ENCODE results near the gene PRTG.

The PRTG gene

DNA sequence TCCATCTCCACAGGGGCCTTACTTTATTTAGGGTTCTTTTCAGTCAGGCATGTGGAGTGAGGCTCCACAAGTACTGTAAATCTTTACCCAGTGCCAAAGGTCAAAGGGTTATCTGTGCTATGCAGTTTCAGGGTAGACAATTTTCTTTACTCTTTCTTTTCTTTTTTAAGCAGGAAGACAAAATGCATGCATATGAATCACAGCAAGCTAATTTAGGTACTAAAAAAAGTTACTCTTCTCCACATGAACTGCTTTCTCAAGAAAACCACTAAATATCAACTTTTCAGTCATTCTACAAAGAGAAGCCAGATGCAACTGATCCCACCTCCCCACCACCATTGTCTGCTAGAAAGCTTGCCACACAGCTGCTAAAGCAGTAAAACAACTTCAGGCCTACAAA, 81.5 kb downstream of the PRTG start:
- TF ChIP-seq, protein P1, sequence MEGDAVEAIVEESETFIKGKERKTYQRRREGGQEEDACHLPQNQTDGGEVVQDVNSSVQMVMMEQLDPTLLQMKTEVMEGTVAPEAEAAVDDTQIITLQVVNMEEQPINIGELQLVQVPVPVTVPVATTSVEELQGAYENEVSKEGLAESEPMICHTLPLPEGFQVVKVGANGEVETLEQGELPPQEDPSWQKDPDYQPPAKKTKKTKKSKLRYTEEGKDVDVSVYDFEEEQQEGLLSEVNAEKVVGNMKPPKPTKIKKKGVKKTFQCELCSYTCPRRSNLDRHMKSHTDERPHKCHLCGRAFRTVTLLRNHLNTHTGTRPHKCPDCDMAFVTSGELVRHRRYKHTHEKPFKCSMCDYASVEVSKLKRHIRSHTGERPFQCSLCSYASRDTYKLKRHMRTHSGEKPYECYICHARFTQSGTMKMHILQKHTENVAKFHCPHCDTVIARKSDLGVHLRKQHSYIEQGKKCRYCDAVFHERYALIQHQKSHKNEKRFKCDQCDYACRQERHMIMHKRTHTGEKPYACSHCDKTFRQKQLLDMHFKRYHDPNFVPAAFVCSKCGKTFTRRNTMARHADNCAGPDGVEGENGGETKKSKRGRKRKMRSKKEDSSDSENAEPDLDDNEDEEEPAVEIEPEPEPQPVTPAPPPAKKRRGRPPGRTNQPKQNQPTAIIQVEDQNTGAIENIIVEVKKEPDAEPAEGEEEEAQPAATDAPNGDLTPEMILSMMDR (IDR thresholded peaks at IDR 0.05; ENCODE audit: insufficient read depth, low read depth, low read length, missing control alignments), result no peak
- DNase-seq (ENCODE audit: low read depth), result peak; percentile 16
- H3K4me3 ChIP-seq (ENCODE audit: low read depth, low read length), result no peak overlapping the region

DNA sequence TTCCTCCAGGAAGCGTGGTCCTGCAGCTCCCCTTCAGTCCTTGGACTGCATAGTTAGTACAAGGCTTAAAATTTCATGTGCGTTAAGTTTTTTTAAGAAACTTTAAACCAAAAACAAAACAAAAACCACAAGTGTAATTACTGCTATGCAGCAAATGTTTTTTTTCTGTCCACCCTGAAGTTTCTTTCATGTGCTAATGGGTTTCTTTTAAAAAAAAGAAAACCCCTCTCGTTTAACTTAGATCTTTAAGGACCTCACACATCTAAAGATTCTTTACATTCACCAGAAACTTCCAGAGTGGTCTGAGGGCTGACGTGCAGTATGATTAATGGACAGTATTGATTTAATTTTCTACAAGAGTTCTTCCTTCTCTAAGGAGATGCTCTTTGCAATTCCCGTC, 82.8 kb downstream of the PRTG start:
- TF ChIP-seq, protein P1 (IDR thresholded peaks at IDR 0.05; ENCODE audit: insufficient read depth, low read depth, low read length, missing control alignments), result no peak

DNA sequence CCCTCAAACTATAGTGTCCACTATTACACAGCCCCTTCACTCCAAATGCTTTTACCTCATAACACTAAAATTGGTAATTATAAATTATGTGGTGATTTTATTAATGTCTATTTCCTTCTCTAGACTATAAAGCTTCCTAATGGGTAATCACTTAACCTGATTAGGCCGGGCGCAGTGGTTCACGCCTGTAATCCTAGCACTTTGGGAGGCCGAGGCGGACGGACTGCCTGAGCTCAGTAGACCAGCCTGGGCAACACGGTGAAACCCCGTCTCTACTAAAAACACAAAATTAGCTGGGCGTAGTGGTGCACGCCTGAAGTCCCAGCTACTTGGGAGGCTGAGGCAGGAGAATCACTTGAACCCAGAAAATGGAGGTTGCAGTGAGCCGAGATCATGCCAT, 83.5 kb downstream of the PRTG start:
- H3K4me3 ChIP-seq (ENCODE audit: low read depth, low read length), result no peak overlapping the region
- no peak for DNase-seq (ENCODE audit: low read depth)

More for the DNA sequence above, 82.8 kb downstream of the PRTG start:
- DNase-seq (ENCODE audit: low read depth), result no peak
- H3K4me3 ChIP-seq (ENCODE audit: low read depth, low read length), result no peak overlapping the region

DNA sequence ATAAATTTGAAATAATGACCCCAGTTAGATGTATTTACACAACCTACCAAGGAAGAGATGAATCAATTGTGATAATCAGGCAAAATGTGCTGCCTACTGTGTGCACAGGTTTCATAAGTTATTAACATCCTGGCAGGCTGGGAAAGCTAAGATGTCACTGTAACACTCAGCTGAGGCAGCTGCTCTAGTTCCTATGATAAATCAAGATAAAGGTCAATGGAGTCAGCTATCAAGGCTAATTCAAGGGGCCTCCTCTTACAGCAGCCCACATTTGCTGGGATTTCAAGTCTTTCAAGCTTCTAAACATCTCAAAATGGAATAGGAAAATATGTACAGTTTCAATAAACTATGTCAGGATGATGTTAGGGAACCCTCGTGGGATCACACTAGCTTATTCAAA, 84.1 kb downstream of the PRTG start:
- no peak overlapping the region for H3K4me3 ChIP-seq (ENCODE audit: low read depth, low read length)
- TF ChIP-seq, protein P1 (IDR thresholded peaks at IDR 0.05; ENCODE audit: insufficient read depth, low read depth, low read length, missing control alignments), result no peak
- no peak for DNase-seq (ENCODE audit: low read depth)

More for the DNA sequence above, 83.5 kb downstream of the PRTG start:
- TF ChIP-seq, protein P1 (IDR thresholded peaks at IDR 0.05; ENCODE audit: insufficient read depth, low read depth, low read length, missing control alignments), result no peak

DNA sequence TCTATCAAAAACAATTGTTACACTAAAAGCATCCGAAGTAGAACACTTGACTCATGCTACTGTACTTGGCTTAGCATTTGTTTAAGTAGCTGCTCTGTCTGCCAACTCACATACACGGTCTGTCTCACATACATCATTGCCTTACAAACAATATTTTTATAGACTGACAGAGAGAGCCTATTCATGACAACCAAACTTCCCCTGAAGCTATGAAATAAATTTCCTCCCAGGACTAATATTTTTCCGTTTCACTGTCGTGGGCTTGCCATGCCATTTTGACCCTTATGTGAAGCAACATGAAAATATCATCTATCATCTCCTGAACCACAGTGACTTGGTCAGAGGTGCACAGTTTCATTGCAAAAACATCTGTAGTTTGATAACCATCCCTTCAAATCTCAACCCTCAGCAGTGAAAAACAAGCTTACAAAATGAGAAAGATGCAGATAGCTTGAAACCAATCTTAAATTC, 88.4 kb downstream of the PRTG start:
- H3K4me3 ChIP-seq (ENCODE audit: low read depth, low read length), result no peak overlapping the region
- TF ChIP-seq, protein P1 (IDR thresholded peaks at IDR 0.05; ENCODE audit: insufficient read depth, low read depth, low read length, missing control alignments), result no peak
- no peak for DNase-seq (ENCODE audit: low read depth)

DNA sequence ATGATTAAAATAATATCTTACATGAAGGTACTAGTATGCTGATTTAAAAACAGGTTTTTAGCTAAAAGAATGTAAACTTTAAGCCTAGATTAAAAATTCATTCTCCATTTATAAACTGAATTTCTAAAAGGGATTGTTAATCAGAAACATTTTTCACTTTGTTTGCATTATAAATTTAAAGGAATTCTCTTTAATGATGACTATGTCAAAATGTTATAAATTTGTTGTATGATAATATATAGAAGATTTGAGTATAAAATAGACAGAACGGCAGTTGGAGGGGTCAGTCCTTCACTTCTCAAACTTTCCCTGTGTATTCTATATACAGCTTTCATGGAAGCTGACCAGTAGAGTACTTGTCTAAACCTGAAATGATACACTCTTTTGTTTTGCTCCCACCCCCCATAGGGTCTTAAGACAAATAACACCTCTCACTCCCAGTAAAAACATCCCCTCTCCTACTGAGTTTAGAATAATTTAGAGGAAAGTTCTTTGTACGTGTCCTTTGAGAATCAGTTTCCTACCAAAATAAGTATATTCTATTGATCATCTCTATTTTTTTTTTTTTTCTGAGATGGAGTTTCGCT, 90.0 kb downstream of the PRTG start:
- TF ChIP-seq, protein P1 (IDR thresholded peaks at IDR 0.05; ENCODE audit: insufficient read depth, low read depth, low read length, missing control alignments), result no peak
- H3K4me3 ChIP-seq (ENCODE audit: low read depth, low read length), result no peak overlapping the region
- no peak for DNase-seq (ENCODE audit: low read depth)

DNA sequence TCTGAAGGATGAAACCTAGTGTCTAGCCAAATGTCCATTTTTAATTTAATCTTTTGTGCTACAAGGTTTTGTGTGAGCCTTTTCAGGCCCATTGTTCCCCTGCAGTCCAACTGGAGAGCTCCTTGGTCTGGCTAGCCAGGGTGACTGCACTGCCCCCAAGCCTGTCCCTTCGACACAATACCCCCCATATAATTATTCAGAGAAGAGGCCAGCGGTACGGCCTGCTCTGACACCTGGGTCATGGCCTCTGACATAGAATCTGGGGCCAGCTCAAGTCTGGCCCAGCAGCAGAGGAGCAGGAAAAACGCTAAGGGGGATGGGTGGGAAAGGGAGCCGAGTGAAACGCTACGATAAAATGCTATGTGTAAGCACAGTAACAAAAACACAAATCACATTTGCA, 90.6 kb downstream of the PRTG start:
- H3K4me3 ChIP-seq (ENCODE audit: low read depth, low read length), result no peak overlapping the region
- no peak for DNase-seq (ENCODE audit: low read depth)
- TF ChIP-seq, protein P1 (IDR thresholded peaks at IDR 0.05; ENCODE audit: insufficient read depth, low read depth, low read length, missing control alignments), result no peak
